Gastroesophageal sphincter (tissue), 3 donors: Measurements from ENCODE around the gene DKK3.

Experiments
- CTCF ChIP-seq, 4 experiments: fragments of 200-600 bp in 2 of 4; fragments of 450-650 bp in 2 of 4; sonication (generic) in 1 of 4; IDR thresholded peaks; one replicate each; pipeline ENCODE4 v1.5.1; 2017 to 2019; ENCODE audit warnings: antibody characterized with exemption in 4 of 4, mild to moderate bottlenecking in 2 of 4, moderate library complexity in 2 of 4
- EP300 ChIP-seq: sonication (generic); formaldehyde crosslinking; IDR thresholded peaks from one replicate; pipeline ENCODE4 v1.6.1; 2017; ENCODE audit warnings: antibody characterized with exemption, mild to moderate bottlenecking
- POLR2A ChIP-seq, 2 donors: fragments of 450-650 bp; IDR thresholded peaks; one replicate each; pipeline ENCODE4 v1.6.1; 2017; ENCODE audit warnings: antibody characterized with exemption in 2 of 2, mild to moderate bottlenecking in 2 of 2, moderate library complexity in 1 of 2
- POLR2AphosphoS5 ChIP-seq: sonication (generic); formaldehyde crosslinking; IDR thresholded peaks from one replicate; pipeline ENCODE4 v1.6.1; 2017; ENCODE audit warnings: antibody characterized with exemption

GRCh38 chr11:12013781-12014180 is 5.4 kb upstream of the DKK3 start:
- TF ChIP-seq CTCF (IDR thresholded peaks at IDR 0.05) (no peak), POLR2A (IDR thresholded peaks at IDR 0.05) (no peak), POLR2AphosphoS5 (no peak), EP300 (no peak)
